Effector CD8-positive, alpha-beta T cell (primary cell): Measurements from ENCODE around the gene TMEM220.

ENCODE experiments used
- DNase-seq: peaks from one replicate; lab custom pipeline; 2025; lab: John Stamatoyannopoulos, UW
- total RNA-seq, 4 experiments: gene quantifications; one replicate each; lab custom pipeline; 2026; lab: John Stamatoyannopoulos, UW

The TMEM220 gene
- total RNA-seq = 0.18 to 2.1 (median 0.90) reads per million in 4 experiments

- DNase-seq = peak; percentile 13
Observed at GRCh38 chr17:10729334-10730193, at the start of gene TMEM220. Gene TMEM220, minus strand, starts transcription at chr17:10730023. Its CDS starts 172 bp downstream, at chr17:10729851.

GRCh38 chr17:10779609-10780008 is 49.8 kb upstream of the TMEM220 start:
- DNase-seq = no peak

GRCh38 chr17:10777890-10778289 is 48.1 kb upstream of the TMEM220 start:
- no peak for DNase-seq

- no peak for DNase-seq
Observed at GRCh38 chr17:10777131-10777807, 47.4 kb upstream of the TMEM220 start.

GRCh38 chr17:10776381-10776780 is 46.6 kb upstream of the TMEM220 start:
- no peak for DNase-seq

GRCh38 chr17:10775740-10776356 is 46.0 kb upstream of the TMEM220 start:
- DNase-seq = no peak

GRCh38 chr17:10775058-10775457 is 45.2 kb upstream of the TMEM220 start:
- DNase-seq = no peak

- no peak for DNase-seq
Observed at GRCh38 chr17:10773391-10773790, 43.6 kb upstream of the TMEM220 start.

- no peak for DNase-seq
Observed at GRCh38 chr17:10772425-10773380, 42.9 kb upstream of the TMEM220 start.

GRCh38 chr17:10771148-10771547 is 41.3 kb upstream of the TMEM220 start:
- DNase-seq = no peak

- DNase-seq = no peak
Observed at GRCh38 chr17:10769840-10770239, 40.0 kb upstream of the TMEM220 start.

GRCh38 chr17:10768750-10769251 is 39.0 kb upstream of the TMEM220 start:
- DNase-seq = no peak

- no peak for DNase-seq
Observed at GRCh38 chr17:10767232-10767631, 37.4 kb upstream of the TMEM220 start.

- no peak for DNase-seq
Observed at GRCh38 chr17:10762037-10762436, 32.2 kb upstream of the TMEM220 start.

GRCh38 chr17:10761281-10761680 is 31.5 kb upstream of the TMEM220 start:
- no peak for DNase-seq

- DNase-seq = no peak
Observed at GRCh38 chr17:10758062-10758461, 28.2 kb upstream of the TMEM220 start.

GRCh38 chr17:10757647-10758046 is 27.8 kb upstream of the TMEM220 start:
- DNase-seq = no peak

- no peak for DNase-seq
Observed at GRCh38 chr17:10757067-10757466, 27.2 kb upstream of the TMEM220 start.

- no peak for DNase-seq
Observed at GRCh38 chr17:10756619-10757018, 26.8 kb upstream of the TMEM220 start.

- no peak for DNase-seq
Observed at GRCh38 chr17:10756185-10756584, 26.4 kb upstream of the TMEM220 start.

- no peak for DNase-seq
Observed at GRCh38 chr17:10755592-10756127, 25.8 kb upstream of the TMEM220 start.
